OCI-LY3 (cell line): ENCODE measurements around the gene FCER2.

Source experiments
- H2AFZ ChIP-seq: fragments of 200-600, 300-600 bp; shearing (Covaris generic); 2 replicates; pipeline ENCODE4 v1.6.0; 2014; ENCODE audit warnings: antibody characterized with exemption, low read depth, low read length
- H3K27ac ChIP-seq: fragments of 200-600, 300-600 bp; sonication (generic); 2 replicates; pipeline ENCODE4 v1.5.1; 2014; ENCODE audit warnings: mild to moderate bottlenecking, low read length, moderate library complexity, mixed read lengths
- H3K27me3 ChIP-seq: fragments of 200-600, 300-600 bp; sonication (generic); 2 replicates; pipeline ENCODE4 v1.6.1; 2014; ENCODE audit warnings: low read depth, low read length, mixed read lengths
- H3K36me3 ChIP-seq: fragments of 200-600, 300-600 bp; sonication (generic); replicated peaks from 2 replicates; pipeline ENCODE3; 2014; ENCODE audit warnings: low read depth, low read length, mixed read lengths
- H3K4me1 ChIP-seq: fragments of 300-600, 200-600 bp; sonication (generic); 2 replicates; pipeline ENCODE4 v1.6.1; 2014; ENCODE audit warnings: low read length, mixed read lengths
- H3K4me2 ChIP-seq: fragments of 200-600, 300-600 bp; sonication (generic); 2 replicates; pipeline ENCODE4 v1.6.1; 2014; ENCODE audit warnings: low read length, mixed read lengths
- H3K4me3 ChIP-seq: fragments of 300-600, 200-600 bp; sonication (generic); 2 replicates; pipeline ENCODE4 v1.5.1; 2014; ENCODE audit warnings: antibody characterized with exemption, mild to moderate bottlenecking, low read length, moderate library complexity
- H3K79me2 ChIP-seq: fragments of 300-600, 200-600 bp; shearing (Covaris generic); 2 replicates; pipeline ENCODE4 v1.6.1; 2014; ENCODE audit warnings: mild to moderate bottlenecking, low read length, mixed read lengths
- H3K9ac ChIP-seq: fragments of 300-600, 200-600 bp; shearing (Covaris generic); 2 replicates; pipeline ENCODE4 v1.6.0; 2014; ENCODE audit warnings: mild to moderate bottlenecking, low read length, moderate library complexity
- H3K9me3 ChIP-seq: fragments of 200-600, 300-600 bp; shearing (Covaris generic); 2 replicates; pipeline ENCODE4 v1.6.1; 2014; ENCODE audit warnings: low read length, mixed read lengths; ENCODE audit not compliant: insufficient read depth
- H4K20me1 ChIP-seq: fragments of 200-600, 300-600 bp; sonication (generic); 2 replicates; pipeline ENCODE4 v1.6.1; 2016; ENCODE audit warnings: low read length, mixed read lengths; ENCODE audit not compliant: insufficient read depth
- EZH2phosphoT487 ChIP-seq: fragments of 200-600 bp; shearing (Covaris generic); IDR thresholded peaks from 2 replicates; pipeline ENCODE4 v1.6.1; 2018; ENCODE audit warnings: antibody characterized with exemption, mixed run types, low read depth
- TF ChIP-seq, protein P1 (sequence below): fragments of 200-600, 300-600 bp; sonication (generic); IDR thresholded peaks from 2 replicates; pipeline ENCODE4 v1.5.1; 2014; ENCODE audit warnings: antibody characterized with exemption, low read length, low read depth

FCER2 gene

DNA sequence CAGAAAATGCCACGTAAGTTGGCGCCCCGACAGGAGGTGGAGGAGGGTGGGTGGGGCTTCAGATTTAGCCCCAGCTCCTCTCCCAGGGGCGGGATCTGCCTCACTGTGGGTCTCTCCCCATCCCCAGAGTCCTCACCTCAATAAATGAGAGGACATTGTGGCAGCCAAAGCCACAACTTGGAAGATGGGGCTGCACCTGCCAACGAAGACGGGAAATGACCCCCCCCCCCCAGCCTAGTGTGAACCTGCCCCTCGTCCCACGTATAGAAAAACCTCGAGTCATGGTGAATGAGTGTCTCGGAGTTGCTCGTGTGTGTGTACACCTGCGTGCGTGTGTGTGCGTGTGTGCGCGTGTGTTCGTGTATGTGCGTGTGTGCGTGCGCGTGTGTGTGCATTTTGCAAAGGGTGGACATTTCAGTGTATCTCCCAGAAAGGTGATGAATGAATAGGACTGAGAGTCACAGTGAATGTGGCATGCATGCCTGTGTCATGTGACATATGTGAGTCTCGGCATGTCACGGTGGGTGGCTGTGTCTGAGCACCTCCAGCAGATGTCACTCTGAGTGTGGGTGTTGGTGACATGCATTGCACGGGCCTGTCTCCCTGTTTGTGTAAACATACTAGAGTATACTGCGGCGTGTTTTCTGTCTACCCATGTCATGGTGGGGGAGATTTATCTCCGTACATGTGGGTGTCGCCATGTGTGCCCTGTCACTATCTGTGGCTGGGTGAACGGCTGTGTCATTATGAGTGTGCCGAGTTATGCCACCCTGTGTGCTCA lies 22.8 kb downstream of the FCER2 start:
- Histone ChIP-seq H3K4me2 (peak overlapping the region; percentile 90), H3K4me1 (peaks cover 25% of the 10 kb centered on the region), H3K9me3 (no peaks in the 10 kb centered on the region), H3K27me3 (peaks cover 36% of the 10 kb centered on the region), H3K9ac (no peak overlapping the region), H3K79me2 (peaks cover 15% of the 10 kb centered on the region), H3K27ac (no peak overlapping the region), H3K36me3 (peaks cover 13% of the 10 kb centered on the region), H4K20me1 (no peaks in the 10 kb centered on the region), H3K4me3 (peak overlapping the region; percentile 90), H2AFZ (peak overlapping the region; percentile 20; the same call in 1 of the 2 replicates)
- TF ChIP-seq, protein P1, sequence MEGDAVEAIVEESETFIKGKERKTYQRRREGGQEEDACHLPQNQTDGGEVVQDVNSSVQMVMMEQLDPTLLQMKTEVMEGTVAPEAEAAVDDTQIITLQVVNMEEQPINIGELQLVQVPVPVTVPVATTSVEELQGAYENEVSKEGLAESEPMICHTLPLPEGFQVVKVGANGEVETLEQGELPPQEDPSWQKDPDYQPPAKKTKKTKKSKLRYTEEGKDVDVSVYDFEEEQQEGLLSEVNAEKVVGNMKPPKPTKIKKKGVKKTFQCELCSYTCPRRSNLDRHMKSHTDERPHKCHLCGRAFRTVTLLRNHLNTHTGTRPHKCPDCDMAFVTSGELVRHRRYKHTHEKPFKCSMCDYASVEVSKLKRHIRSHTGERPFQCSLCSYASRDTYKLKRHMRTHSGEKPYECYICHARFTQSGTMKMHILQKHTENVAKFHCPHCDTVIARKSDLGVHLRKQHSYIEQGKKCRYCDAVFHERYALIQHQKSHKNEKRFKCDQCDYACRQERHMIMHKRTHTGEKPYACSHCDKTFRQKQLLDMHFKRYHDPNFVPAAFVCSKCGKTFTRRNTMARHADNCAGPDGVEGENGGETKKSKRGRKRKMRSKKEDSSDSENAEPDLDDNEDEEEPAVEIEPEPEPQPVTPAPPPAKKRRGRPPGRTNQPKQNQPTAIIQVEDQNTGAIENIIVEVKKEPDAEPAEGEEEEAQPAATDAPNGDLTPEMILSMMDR: peak; percentile 95
- TF ChIP-seq EZH2phosphoT487: no peak

DNA sequence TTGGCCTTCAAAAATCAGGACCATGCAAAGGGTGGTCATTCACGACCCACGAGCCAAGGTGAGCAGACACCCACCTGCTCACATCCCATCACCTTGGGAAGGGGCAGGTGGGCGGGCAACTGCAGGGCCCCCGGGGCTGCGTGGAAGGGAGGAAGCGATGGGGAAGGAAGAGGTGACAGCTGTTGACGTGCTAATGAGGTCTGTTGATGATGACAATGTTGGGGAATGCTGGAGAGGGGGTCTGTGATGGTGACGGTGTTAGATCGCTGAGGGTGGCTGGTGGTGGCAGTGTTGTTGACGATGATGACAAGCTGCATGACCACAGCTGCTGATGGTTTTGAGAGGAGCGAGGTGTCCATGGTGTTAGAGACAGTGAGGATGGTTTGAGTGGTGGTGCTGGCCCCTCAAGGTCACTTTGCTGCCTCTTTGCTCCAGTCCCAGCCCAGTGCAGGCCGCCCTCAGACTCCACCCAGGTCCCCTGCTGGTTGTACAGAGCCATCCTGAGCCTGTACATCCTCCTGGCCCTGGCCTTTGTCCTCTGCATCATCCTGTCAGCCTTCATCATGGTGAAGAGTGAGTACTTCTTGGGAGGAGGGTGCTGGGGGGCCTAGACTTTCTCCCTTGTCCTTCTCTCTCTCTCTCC lies 24.1 kb downstream of the FCER2 start:
- Histone ChIP-seq H3K79me2 (peaks cover 15% of the 10 kb centered on the region), H3K27me3 (peaks cover 41% of the 10 kb centered on the region), H3K9me3 (no peaks in the 10 kb centered on the region), H3K4me3 (no peak overlapping the region), H3K4me1 (peaks cover 25% of the 10 kb centered on the region), H3K36me3 (peaks cover 9% of the 10 kb centered on the region), H3K27ac (no peak overlapping the region), H3K4me2 (no peak overlapping the region), H4K20me1 (no peaks in the 10 kb centered on the region), H3K9ac (no peak overlapping the region), H2AFZ (no peak overlapping the region)
- TF ChIP-seq EZH2phosphoT487: no peak

DNA sequence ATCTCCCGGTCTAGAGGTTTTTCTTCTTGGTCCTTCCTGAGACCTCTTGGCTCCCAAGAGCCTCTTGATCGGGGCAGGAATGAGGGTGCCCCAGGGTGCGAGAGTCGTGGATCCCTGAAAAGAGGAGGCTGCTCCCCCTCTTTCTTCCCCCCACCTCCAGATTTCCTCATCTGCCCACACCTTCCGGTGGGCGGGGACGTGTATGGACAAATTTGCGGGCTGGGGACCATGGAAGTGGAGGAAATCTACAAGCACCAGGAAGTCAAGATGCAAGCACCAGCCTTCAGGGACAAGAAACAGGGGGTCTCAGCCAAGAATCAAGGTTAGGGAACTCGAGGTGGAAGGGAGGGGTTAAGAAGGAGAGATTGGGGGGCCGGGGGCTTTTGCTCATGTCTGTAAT lies 25.1 kb downstream of the FCER2 start, which contains the start of gene MCEMP1:
Gene MCEMP1, plus strand, starts transcription at position 237 of the 400 bp plus-strand sequence. Its CDS starts 31 bp downstream, at position 268.
- no peak within 1 kb of the TSS for H2AFZ ChIP-seq
- no peaks in the 10 kb centered on the region for H3K9me3 ChIP-seq
- H3K79me2 ChIP-seq: peaks cover 11% of the 10 kb centered on the region
- no peak within 1 kb of the TSS for H3K9ac ChIP-seq
- TF ChIP-seq, protein P1: no peak
- no peak for TF ChIP-seq EZH2phosphoT487
- peaks cover 45% of the 10 kb centered on the region for H3K27me3 ChIP-seq
- H3K4me3 ChIP-seq: no peak within 1 kb of the TSS
- H4K20me1 ChIP-seq: no peaks in the 10 kb centered on the region
- H3K4me2 ChIP-seq: no peak within 1 kb of the TSS
- no peaks in the 10 kb centered on the region for H3K36me3 ChIP-seq
- H3K4me1 ChIP-seq: peaks cover 23% of the 10 kb centered on the region
- H3K27ac ChIP-seq: no peak within 1 kb of the TSS

DNA sequence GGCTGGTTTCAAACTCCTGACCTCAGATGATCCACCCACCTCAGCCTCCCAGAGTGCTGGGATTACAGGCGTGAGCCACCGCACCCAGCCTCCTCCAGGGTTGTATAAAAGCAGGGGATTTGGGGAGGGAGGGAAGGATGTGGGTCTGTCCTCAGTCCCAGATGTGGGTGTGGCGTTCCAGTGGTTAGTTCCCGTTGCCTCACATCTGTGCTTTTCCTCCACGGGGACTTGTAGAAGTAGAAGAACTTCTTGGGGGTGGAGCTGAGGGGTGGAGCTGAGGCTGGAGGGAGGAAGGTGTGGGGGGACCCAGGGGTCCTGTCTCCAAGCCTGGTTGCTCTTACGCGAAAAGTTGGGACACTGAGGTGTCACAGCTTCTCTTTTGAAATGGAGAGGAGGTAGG lies 25.6 kb downstream of the FCER2 start:
- Histone ChIP-seq H3K27me3 (peaks cover 45% of the 10 kb centered on the region), H3K79me2 (peaks cover 6% of the 10 kb centered on the region), H3K9me3 (no peaks in the 10 kb centered on the region), H4K20me1 (no peaks in the 10 kb centered on the region), H3K4me1 (peaks cover 19% of the 10 kb centered on the region), H3K4me2 (no peak overlapping the region), H3K9ac (no peak overlapping the region), H3K36me3 (no peaks in the 10 kb centered on the region), H3K4me3 (no peak overlapping the region), H3K27ac (no peak overlapping the region), H2AFZ (no peak overlapping the region)
- TF ChIP-seq, protein P1: no peak
- TF ChIP-seq EZH2phosphoT487: no peak
